Stimulated activated naive CD8-positive, alpha-beta T cell treated with anti-CD3 and anti-CD28 coated beads, Interleukin-15, Interleukin-2, amounts not matched to agents 100 U/mL and 50 U/mL, for 24 hours (primary cell): ENCODE data around the gene MUC5AC.
"Not testable (repeated sequence)": the region's sequence is repeated elsewhere in the genome, so short reads cannot be mapped to it uniquely, and the experiment has no call there.

Experiments used
- ATAC-seq: fragments of 150-1000 bp; cut with Tn5 transposase; one replicate; pipeline ENCODE4 v1.10.0; 2021
- DNase-seq: peaks from one replicate; pipeline ENCODE4 v3.0.0; 2021

The MUC5AC gene

GRCh38 chr11:1177020-1177770 lies 19.4 kb downstream of the MUC5AC start:
- ATAC-seq = no peak
- DNase-seq = no peak

- ATAC-seq (no peak), DNase-seq (no peak)
Observed at GRCh38 chr11:1177771-1178090, 20.0 kb downstream of the MUC5AC start.

GRCh38 chr11:1178201-1178885 lies 20.6 kb downstream of the MUC5AC start:
- ATAC-seq (no peak), DNase-seq (no peak)

GRCh38 chr11:1178906-1179305 lies 21.2 kb downstream of the MUC5AC start:
- ATAC-seq (no peak), DNase-seq (no peak)

GRCh38 chr11:1179641-1180040 lies 21.9 kb downstream of the MUC5AC start:
- ATAC-seq (no peak), DNase-seq (no peak)

GRCh38 chr11:1180171-1180570 lies 22.4 kb downstream of the MUC5AC start:
- DNase-seq (no peak), ATAC-seq (no peak)

- DNase-seq (no peak), ATAC-seq (no peak)
Observed at GRCh38 chr11:1180947-1181391, 23.2 kb downstream of the MUC5AC start.

GRCh38 chr11:1181420-1181819 lies 23.7 kb downstream of the MUC5AC start:
- ATAC-seq = no peak
- DNase-seq = no peak

- ATAC-seq = no peak
- DNase-seq = no peak
Observed at GRCh38 chr11:1181853-1182535, 24.2 kb downstream of the MUC5AC start.

- not testable (repeated sequence) for DNase-seq, ATAC-seq
Observed at GRCh38 chr11:1184139-1184538, 26.4 kb downstream of the MUC5AC start.

- DNase-seq, ATAC-seq: not testable (repeated sequence)
Observed at GRCh38 chr11:1188451-1189130, 30.8 kb downstream of the MUC5AC start.

- DNase-seq, ATAC-seq: not testable (repeated sequence)
Observed at GRCh38 chr11:1189816-1190215, 32.1 kb downstream of the MUC5AC start.

- not testable (repeated sequence) for ATAC-seq, DNase-seq
Observed at GRCh38 chr11:1191786-1192470, 34.2 kb downstream of the MUC5AC start.

GRCh38 chr11:1192741-1193325 lies 35.1 kb downstream of the MUC5AC start:
- DNase-seq (no peak), ATAC-seq (no peak)

GRCh38 chr11:1193326-1194230 lies 35.8 kb downstream of the MUC5AC start:
- ATAC-seq (no peak), DNase-seq (no peak)

- ATAC-seq (no peak), DNase-seq (no peak)
Observed at GRCh38 chr11:1194231-1194976, 36.7 kb downstream of the MUC5AC start.

- DNase-seq = no peak
Observed at GRCh38 chr11:1194977-1195681, 37.4 kb downstream of the MUC5AC start.

GRCh38 chr11:1195682-1196515 lies 38.1 kb downstream of the MUC5AC start:
- DNase-seq = no peak
- no peak for ATAC-seq

More at GRCh38 chr11:1194977-1195681, 37.4 kb downstream of the MUC5AC start:
- no peak for ATAC-seq
